Breast epithelium (tissue), 4 donors: Measurements from ENCODE around the gene CCDC107. TPM values are rescaled to one million over a fixed set of nuclear protein-coding genes. Genes with fewer than 3 reads are reported as not detected.
A peak's percentile ranks its signal among the peaks of the same experiment; 100 is the strongest.

Source experiments
- DNase-seq, 2 donors: peaks; one replicate each; pipeline ENCODE4 v3.0.0-alpha.2; 2019; ENCODE audit warnings: low spot score in 2 of 2
- H3K27ac ChIP-seq, 2 donors: fragments of 200-600 bp; sonication (generic) in 1 of 2; one replicate each; pipeline ENCODE4 v1.5.1; 2016 to 2019; ENCODE audit warnings: mild to moderate bottlenecking in 1 of 2
- H3K27me3 ChIP-seq, 2 donors: fragments of 200-600 bp; sonication (generic) in 1 of 2; one replicate each; pipeline versions ENCODE4 v1.5.1 to v1.6.0; 2017 to 2019; ENCODE audit warnings: control low read depth in 1 of 2, mild to moderate bottlenecking in 1 of 2
- H3K36me3 ChIP-seq: fragments of 200-600 bp; one replicate; pipeline ENCODE4 v1.5.1; 2019
- H3K4me1 ChIP-seq, 2 donors: fragments of 200-600 bp; sonication (generic); one replicate each; pipeline ENCODE4 v1.5.1; 2016 to 2019; ENCODE audit warnings: control low read depth in 1 of 2
- H3K4me3 ChIP-seq, 3 donors: fragments of 200-600 bp; sonication (generic); 1 replicate in 2 of 3; 2 replicates in 1 of 3; pipeline ENCODE4 v1.5.1; 2016 to 2019; ENCODE audit warnings: mild to moderate bottlenecking in 3 of 3, moderate library complexity in 2 of 3
- H3K9me3 ChIP-seq, 2 donors: fragments of 200-600 bp; sonication (generic) in 1 of 2; one replicate each; pipeline ENCODE4 v1.5.1; 2016 to 2019; ENCODE audit warnings: control low read depth in 1 of 2
- CTCF ChIP-seq, 3 donors: fragments of 450-650 bp; IDR thresholded peaks; one replicate each; pipeline ENCODE4 v1.5.1; 2016 to 2017; ENCODE audit warnings: antibody characterized with exemption in 3 of 3, mild to moderate bottlenecking in 3 of 3, moderate library complexity in 3 of 3
- POLR2A ChIP-seq: fragments of 450-650 bp; IDR thresholded peaks from one replicate; pipeline ENCODE4 v1.6.1; 2016; ENCODE audit warnings: antibody characterized with exemption, mild to moderate bottlenecking, moderate library complexity
- POLR2AphosphoS5 ChIP-seq, 3 donors: sonication (generic); formaldehyde crosslinking; IDR thresholded peaks; one replicate each; pipeline ENCODE4 v1.6.1; 2017; ENCODE audit warnings: antibody characterized with exemption in 3 of 3
- intact Hi-C: fragments of 100-400 bp; cut with DNase I; formaldehyde crosslinking; loops from one replicate; pipeline ENCODE4 v1.15.1; 2023; ENCODE audit warnings: low total_unique reads
- total RNA-seq, 3 donors: library from RNA; depleted of rRNA; stranded (reverse); fragments of >200 nt; gene quantifications; one replicate each; pipeline ENCODE4 v1.1.0, GENCODE V29; 2016

CCDC107 gene
- total RNA-seq, 3 donors from 2014 or later = 18.3 to 102 (median 35.4) TPM

- H3K27ac ChIP-seq = peak overlapping the region in 1 of 2 donors; percentile 98
- no peak for TF ChIP-seq CTCF (IDR thresholded peaks at IDR 0.05)
- DNase-seq = no peak
- intact Hi-C loops = loop anchor here (5.0 kb wide), 1 partner anchor 176 kb away; no protein-coding TSS in a partner anchor
- H3K4me1 ChIP-seq = no peaks in the 10 kb centered on the region
- H3K27me3 ChIP-seq = no peaks in the 10 kb centered on the region
- no peaks in the 10 kb centered on the region for H3K9me3 ChIP-seq
- H3K36me3 ChIP-seq = no peaks in the 10 kb centered on the region
- H3K4me3 ChIP-seq = no peak overlapping the region
Observed at GRCh38 chr9:35656348-35656747, 1.7 kb upstream of the CCDC107 start.

- Histone ChIP-seq H3K9me3 (no peaks in the 10 kb centered on the region), H3K27me3 (no peaks in the 10 kb centered on the region), H3K4me3 (peak overlapping the region; percentile 89 to 96 (median 92)), H3K27ac (peak overlapping the region; percentile 98), H3K36me3 (no peaks in the 10 kb centered on the region), H3K4me1 (no peaks in the 10 kb centered on the region)
- TF ChIP-seq POLR2A (no peak), CTCF (IDR thresholded peaks at IDR 0.05) (no peak), POLR2AphosphoS5 (IDR thresholded peaks at IDR 0.05) (no peak)
- DNase-seq = peak in 1 of 2 donors; percentile 53
- intact Hi-C loops = loop anchor here (5.0 kb wide), 1 partner anchor 175 kb away; no protein-coding TSS in a partner anchor
Observed at GRCh38 chr9:35656831-35657545, 1.1 kb upstream of the CCDC107 start.

GRCh38 chr9:35657546-35658136 is 451 bp upstream of the CCDC107 start, which contains the start of gene RMRP:
TSS of gene RMRP (minus strand) at chr9:35658019.
- no peaks in the 10 kb centered on the region for H3K36me3 ChIP-seq
- H3K4me1 ChIP-seq = no peaks in the 10 kb centered on the region
- intact Hi-C loops = loop anchor here (5.0 kb wide), 1 partner anchor 175 kb away; no protein-coding TSS in a partner anchor
- H3K9me3 ChIP-seq = no peaks in the 10 kb centered on the region
- H3K4me3 ChIP-seq = peak within 1 kb of the TSS; percentile 89 to 96 (median 92)
- DNase-seq = peak; percentile 94 to 98
- peak within 1 kb of the TSS; percentile 98 for H3K27ac ChIP-seq
- H3K27me3 ChIP-seq = no peaks in the 10 kb centered on the region
- peak; percentile 36 for TF ChIP-seq POLR2A
- peak; percentile 64 to 97 (median 88) for TF ChIP-seq POLR2AphosphoS5 (IDR thresholded peaks at IDR 0.05)
- TF ChIP-seq CTCF (IDR thresholded peaks at IDR 0.05) = peak; percentile 46 to 65 (median 56)

- no peak for TF ChIP-seq POLR2A
- H3K4me1 ChIP-seq = no peaks in the 10 kb centered on the region
- no peaks in the 10 kb centered on the region for H3K27me3 ChIP-seq
- no peaks in the 10 kb centered on the region for H3K9me3 ChIP-seq
- H3K4me3 ChIP-seq = peak overlapping the region; percentile 89 to 96 (median 92)
- no peaks in the 10 kb centered on the region for H3K36me3 ChIP-seq
- peak in 1 of 2 donors; percentile 49 for DNase-seq
- peak overlapping the region; percentile 98 for H3K27ac ChIP-seq
- intact Hi-C loops = loop anchor here (5.0 kb wide), 1 partner anchor 173 kb away; no protein-coding TSS in a partner anchor
Observed at GRCh38 chr9:35658968-35659220, 802 bp downstream of the CCDC107 start.

GRCh38 chr9:35659340-35659739 is 1.2 kb downstream of the CCDC107 start:
- Histone ChIP-seq H3K4me3 (peak overlapping the region; percentile 89 to 96 (median 92)), H3K27me3 (no peaks in the 10 kb centered on the region), H3K4me1 (no peaks in the 10 kb centered on the region), H3K36me3 (no peaks in the 10 kb centered on the region), H3K9me3 (no peaks in the 10 kb centered on the region), H3K27ac (peak overlapping the region; percentile 98)
- intact Hi-C loops = loop anchor here (5.0 kb wide), 1 partner anchor 173 kb away; no protein-coding TSS in a partner anchor
- no peak for DNase-seq
- TF ChIP-seq CTCF (IDR thresholded peaks at IDR 0.05) (no peak), POLR2AphosphoS5 (IDR thresholded peaks at IDR 0.05) (no peak), POLR2A (no peak)
